ENCODE results near the gene SLC38A10.
A peak's percentile ranks its signal among the peaks of the same experiment; 100 is the strongest.

SLC38A10 gene

GRCh38 chr17:81251709-81252301 is 43.3 kb downstream of the SLC38A10 start:
- no peak for DNase-seq

DNA sequence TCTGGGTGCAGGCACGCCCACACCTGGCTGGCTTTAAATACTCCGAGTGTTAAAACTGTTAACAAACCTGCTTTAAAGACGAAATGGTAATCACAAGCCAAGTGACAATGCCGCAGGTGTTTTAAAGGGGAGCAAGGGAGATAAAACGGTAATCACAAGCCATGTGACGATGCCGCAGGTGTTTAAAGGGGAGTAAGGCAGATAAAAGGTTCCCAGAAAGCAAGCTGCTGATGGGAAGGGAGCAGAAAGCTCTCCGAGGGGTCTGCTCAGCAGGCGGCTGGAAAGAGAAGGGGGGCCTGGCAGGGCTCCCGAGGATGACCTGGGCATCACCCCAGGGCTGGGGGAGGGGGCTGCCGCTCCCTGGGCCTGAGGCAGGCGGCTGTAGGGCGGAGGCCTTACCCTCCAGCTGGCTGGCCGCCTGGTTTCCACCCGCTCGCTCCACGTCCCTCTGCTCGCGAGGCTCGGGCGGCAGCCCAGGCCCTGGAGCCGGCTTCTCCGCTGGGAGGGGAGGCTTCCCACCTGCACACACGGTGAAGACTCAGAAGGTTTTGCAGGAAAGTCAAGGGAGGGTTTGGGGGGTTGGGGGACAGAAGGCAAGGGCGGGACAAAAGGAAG is 43.9 kb downstream of the SLC38A10 start:
- DNase-seq = no peak

DNA sequence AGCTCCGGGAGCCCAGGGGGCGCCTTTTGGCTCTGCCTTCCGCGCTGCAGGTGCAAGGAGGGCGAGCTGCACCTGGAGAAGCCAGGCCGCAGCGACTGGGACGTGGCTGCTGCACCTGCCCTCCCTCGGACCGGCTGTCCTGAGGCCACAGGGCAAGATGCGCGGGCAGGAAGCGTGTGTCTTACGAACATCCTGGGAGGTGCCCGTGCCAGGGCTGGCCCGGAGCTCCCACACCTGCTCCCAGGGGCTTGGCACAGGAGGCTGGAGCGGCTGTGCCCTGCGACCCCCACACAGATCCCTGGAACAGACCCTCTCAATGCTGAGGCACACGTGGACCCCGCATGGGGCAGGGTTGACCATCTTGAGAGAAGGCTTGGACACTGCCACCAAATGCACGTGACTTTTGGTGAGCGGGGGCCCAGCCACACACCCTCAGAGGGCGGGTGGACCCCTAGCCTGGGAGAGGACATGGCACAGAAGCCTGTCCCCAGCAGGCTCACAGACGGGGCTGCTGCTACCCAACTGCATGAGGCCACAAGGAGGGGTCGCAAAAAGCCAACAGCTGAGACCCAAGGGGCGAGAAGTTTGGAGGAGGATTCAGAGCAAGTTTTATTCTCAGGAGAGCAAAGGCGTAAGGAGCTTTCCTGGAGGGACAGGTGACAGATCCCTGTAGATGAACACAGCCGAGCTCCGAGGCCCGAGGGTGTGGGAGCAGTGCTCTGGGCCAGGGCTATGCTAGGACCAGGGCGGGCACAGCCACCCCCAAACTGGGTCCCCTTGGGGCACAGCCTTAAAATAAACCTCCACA is 44.6 kb downstream of the SLC38A10 start:
- no peak for DNase-seq

DNA sequence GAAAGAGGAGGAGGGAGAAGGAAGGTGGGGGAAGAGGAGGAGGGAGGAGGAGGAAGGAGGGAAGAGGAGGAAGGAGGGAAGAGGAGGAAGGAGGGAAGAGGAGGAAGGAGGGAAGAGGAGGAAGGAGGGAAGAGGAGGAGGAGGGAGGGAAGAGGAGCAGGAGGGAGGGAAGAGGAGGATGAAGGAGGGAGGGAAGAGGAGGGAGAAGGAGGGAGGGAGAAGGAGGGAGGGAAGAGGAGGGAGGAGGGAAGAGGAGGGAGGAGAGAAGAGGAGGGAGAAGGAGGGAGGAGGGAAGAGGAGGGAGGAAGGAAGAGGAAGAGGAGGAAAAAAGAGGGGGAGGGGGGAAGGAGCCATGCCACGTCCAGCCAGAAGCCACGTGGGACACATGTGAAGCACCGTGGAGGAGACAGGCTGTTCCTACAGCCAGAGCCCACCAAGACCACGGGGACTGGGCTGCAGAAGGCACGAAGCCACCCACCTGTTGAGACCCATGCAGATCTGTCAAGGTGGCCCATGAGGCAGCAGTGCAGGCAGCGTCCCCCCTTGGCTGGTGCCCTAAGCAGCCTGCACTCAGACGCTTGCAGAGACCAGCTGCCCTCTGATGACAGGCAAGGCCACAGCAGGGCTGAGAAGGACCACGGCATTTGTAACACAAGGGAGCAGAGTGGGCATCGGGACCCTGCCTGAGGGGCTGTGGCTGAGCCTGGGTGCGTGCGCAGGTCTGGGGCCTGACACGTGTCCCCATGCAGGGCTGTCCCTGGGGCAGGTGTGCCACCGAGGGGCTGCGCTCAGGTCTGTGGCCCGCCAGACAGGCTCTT is 45.7 kb downstream of the SLC38A10 start:
- no peak for DNase-seq

DNA sequence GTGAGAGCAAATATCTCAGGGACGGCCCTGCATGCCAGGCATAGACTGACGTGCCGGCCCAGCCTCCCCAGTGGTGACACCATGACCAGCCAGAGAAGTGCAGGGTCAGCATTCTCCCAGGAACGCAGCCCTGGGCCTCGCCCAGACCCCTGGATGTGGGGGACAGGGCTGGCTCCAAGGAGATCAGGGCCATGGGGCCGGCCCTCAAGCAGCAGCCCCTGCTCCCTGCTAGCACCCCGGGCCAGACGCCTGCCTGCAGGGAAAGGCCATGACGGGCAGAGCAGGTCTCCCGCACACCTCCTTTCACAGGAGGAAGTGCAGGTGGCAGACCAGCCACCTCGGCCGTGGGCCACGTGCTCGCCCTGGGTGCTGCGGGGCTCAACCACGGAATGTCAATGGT is 46.5 kb downstream of the SLC38A10 start:
- no peak for DNase-seq

DNA sequence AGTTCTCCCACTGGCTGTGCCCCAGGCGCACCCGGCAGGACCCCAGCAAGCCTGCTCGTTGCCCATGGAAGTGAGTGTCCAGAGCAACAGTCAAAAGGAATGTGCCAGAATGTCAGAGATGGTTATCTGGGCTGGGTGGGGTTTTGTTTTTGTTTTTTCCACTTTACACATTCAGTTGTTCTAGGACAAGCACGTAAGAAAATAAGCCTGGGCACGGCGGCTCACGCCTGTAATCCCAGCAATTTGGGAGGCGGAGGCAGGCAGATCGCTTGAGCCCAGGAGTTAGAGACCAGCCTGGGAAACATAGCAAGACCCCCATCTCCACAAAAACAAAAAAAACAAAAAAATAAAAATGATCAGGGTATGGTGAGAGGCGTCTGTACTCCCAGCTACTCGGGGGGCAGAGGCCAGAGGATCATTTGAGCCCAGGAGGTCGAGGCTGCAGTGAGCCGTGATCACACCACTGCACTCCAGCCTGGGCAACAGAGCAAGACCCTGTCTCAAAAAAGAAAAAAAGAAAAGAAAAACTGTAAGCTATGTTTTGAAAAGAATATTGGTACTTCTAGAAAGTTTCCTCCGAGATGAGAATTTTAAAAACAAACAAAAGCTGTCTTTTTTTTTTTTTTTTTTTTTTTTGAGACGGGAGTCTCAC is 47.6 kb downstream of the SLC38A10 start:
- no peak for DNase-seq

- DNase-seq = no peak
Observed at GRCh38 chr17:81246679-81247338, 48.3 kb downstream of the SLC38A10 start.

DNA sequence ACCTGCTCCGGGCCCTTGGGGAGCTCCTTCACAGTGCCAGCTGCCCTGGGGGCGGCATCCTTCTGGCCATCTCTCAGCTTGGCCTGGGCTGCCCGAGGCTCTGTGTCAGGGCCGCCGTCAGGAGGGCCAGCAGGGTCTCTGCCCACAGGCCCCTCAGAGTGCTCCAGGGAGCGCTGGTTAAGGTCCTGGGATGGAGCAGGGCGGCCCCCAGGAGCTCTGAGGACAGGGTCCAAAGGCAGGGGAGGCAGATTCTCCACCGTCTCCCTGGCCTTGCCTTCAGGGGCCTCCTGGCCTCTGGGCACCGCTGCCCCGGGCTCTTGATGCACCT is 48.8 kb downstream of the SLC38A10 start:
- no peak for DNase-seq

GRCh38 chr17:81245665-81246342 is 49.3 kb downstream of the SLC38A10 start:
- no peak for DNase-seq

- no peak for DNase-seq
Observed at GRCh38 chr17:81245024-81245664, 50.0 kb downstream of the SLC38A10 start.

- DNase-seq = no peak
Observed at GRCh38 chr17:81244358-81245023, 50.6 kb downstream of the SLC38A10 start.

DNA sequence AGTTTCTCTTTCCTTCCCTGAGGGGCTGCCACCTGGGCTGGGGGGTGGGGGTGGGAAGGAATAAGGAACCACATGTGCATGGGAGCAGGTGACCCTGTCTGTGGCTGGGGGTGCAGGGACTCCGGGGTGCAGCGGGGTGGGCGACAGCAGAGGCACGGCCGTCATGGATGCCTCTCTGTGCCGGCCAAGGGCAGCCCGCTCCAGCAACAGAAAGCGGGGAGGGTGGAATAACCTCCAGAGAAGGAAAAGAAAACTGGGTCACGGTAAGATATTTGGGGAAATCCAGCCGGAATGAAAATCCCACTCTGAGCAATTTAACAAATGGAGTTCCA is 51.8 kb downstream of the SLC38A10 start:
- no peak for DNase-seq

GRCh38 chr17:81242421-81243332 is 52.4 kb downstream of the SLC38A10 start:
- DNase-seq = no peak

DNA sequence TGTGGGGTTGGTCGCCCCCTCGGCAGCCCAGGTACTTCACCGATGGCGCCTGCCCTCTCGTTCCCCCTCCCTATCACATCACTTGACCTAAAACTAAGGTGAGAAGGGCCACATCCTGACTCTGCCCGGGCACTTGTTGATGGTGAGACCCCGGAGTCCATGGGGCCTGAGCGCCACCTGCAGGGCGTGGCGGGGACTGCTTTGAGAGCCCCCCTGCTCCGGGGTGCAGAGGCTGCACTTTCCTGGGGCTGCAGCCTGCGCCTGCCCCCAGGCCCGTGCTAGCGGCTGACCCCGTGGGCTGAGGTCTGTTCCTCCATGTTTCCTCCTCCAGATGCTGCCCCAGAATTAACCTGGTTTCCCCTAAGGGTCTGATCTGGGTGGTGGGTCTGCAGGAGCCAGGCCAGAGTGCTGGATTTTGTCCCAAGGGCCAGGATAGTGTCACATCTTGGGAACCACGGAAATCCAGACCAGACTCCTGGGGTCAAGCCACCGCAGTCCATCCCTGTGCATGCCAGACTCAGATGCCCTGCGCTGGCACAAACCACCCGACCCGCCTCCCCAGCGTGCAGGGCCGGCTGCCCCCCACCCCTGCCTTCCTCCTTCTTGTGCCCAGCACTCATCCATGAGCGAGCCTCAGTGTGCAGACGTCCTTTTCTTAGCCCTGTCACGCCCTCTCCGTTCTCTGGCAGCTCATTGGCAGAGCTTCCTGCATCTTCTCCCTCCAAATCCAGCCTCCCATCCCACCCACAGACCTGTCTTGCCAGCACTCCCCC is 53.3 kb downstream of the SLC38A10 start:
- peak; percentile 33 to 61 (median 49) for DNase-seq

GRCh38 chr17:81241203-81241602 is 53.9 kb downstream of the SLC38A10 start:
- no peak for DNase-seq

DNA sequence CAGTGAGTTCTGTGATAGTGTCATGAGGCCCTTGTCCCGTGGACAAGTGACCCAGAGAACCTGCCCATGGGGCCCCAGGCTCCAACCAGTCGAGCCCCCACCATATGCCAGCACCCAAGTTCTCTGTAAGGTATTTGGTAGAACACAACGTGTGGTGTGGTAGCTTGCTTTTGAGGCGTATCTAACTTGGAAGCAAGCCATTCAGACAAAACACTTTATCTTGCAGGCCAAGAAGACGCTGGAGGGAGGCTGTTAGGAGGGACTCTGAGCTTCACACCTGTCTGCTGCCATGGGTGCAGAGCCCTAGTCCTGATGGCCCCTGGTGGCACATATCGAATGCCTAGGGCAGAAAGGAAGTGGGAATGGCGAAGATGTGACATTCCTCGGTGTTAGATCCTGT is 54.3 kb downstream of the SLC38A10 start:
- no peak for DNase-seq

DNA sequence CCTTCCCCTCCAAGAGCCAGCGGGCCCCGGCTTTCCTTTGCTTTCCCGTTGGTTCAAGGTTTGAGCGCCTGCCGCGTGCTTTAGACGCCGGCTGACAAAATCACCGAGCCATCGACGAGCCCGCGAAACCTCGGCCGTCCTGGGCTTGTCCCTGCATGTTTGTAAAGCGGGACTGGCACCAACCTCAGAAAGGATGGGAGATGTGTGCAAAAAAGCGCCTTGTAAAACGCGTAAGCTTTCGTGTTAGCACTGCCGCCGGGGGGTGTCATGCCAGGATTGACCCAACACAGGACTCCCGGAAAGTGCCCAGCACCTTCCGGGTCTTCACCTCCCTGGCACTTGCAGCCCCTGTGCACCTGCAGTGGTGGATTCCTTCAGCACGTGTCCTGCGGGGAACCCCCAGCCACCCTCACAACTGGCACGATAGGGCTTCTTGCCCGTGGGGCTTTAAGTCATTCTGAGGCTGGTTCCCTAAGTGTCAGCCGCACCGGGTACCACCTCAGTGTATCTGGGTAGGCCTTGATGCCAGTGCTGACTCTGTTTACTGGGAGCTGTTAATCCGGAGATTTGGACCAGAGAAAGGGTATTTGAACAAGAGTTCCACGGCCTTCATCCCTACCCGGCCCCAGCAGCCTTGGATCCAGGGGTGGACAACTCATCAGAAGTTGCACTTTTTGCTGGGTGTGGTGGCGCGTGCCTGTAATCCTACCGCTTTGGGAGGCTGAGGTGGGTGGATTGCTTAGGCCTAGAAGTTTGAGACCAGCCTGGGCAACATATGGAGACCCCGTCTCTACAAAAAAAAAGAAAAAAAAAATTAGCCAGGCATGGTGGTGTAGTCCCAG is 55.2 kb downstream of the SLC38A10 start:
- DNase-seq = peak in 3 of 6 experiments; percentile 13 to 26 (median 21)
